Mucosa of stomach (tissue), 1 donor: Measurements from ENCODE around the gene JAKMIP2.

Experiments used
- H3K27me3 ChIP-seq: one replicate; pipeline ENCODE4 v1.7.0; 2013; ENCODE audit warnings: mild to moderate bottlenecking, low read length; ENCODE audit not compliant: control insufficient read depth, insufficient read depth
- H3K36me3 ChIP-seq: one replicate; pipeline ENCODE4 v1.7.0; 2013; ENCODE audit warnings: low read length; ENCODE audit not compliant: control insufficient read depth, insufficient read depth
- H3K4me1 ChIP-seq: one replicate; pipeline ENCODE4 v1.7.0; 2013; ENCODE audit warnings: mild to moderate bottlenecking, low read length; ENCODE audit not compliant: control insufficient read depth, insufficient read depth
- H3K4me3 ChIP-seq: one replicate; pipeline ENCODE4 v1.7.0; 2013; ENCODE audit warnings: low read length
- H3K9ac ChIP-seq: one replicate; pipeline ENCODE4 v1.7.0; 2013; ENCODE audit warnings: mild to moderate bottlenecking, low read length, moderate library complexity
- H3K9me3 ChIP-seq: one replicate; pipeline ENCODE4 v1.7.0; 2013; ENCODE audit warnings: mild to moderate bottlenecking, low read length, moderate library complexity; ENCODE audit not compliant: control insufficient read depth
- donor health status: Pancreatic carcinoma.

JAKMIP2 gene

GRCh38 chr5:147633173-147633572 is 149.4 kb downstream of the JAKMIP2 start:
- no peaks in the 10 kb centered on the region for H3K36me3 ChIP-seq
- no peak overlapping the region for H3K4me3 ChIP-seq
- H3K27me3 ChIP-seq = no peaks in the 10 kb centered on the region
- H3K9ac ChIP-seq = no peak overlapping the region
- no peaks in the 10 kb centered on the region for H3K4me1 ChIP-seq
- no peaks in the 10 kb centered on the region for H3K9me3 ChIP-seq

GRCh38 chr5:147631428-147632003 is 151.0 kb downstream of the JAKMIP2 start:
- H3K9ac ChIP-seq = no peak overlapping the region
- no peaks in the 10 kb centered on the region for H3K36me3 ChIP-seq
- H3K27me3 ChIP-seq = no peaks in the 10 kb centered on the region
- H3K4me1 ChIP-seq = peaks cover 7% of the 10 kb centered on the region
- no peak overlapping the region for H3K4me3 ChIP-seq
- no peaks in the 10 kb centered on the region for H3K9me3 ChIP-seq

- H3K9ac ChIP-seq = no peak overlapping the region
- no peaks in the 10 kb centered on the region for H3K9me3 ChIP-seq
- H3K4me1 ChIP-seq = peaks cover 13% of the 10 kb centered on the region
- no peaks in the 10 kb centered on the region for H3K27me3 ChIP-seq
- no peaks in the 10 kb centered on the region for H3K36me3 ChIP-seq
- no peak overlapping the region for H3K4me3 ChIP-seq
These were observed 153.3 kb downstream of the JAKMIP2 start for GRCh38 chr5:147629196-147629595.

- Histone ChIP-seq H3K36me3 (no peaks in the 10 kb centered on the region), H3K9ac (no peak overlapping the region), H3K27me3 (no peaks in the 10 kb centered on the region), H3K4me3 (no peak overlapping the region), H3K4me1 (peaks cover 13% of the 10 kb centered on the region), H3K9me3 (no peaks in the 10 kb centered on the region)
These were observed 154.3 kb downstream of the JAKMIP2 start for GRCh38 chr5:147628058-147628895.

GRCh38 chr5:147626464-147626863 is 156.1 kb downstream of the JAKMIP2 start:
- Histone ChIP-seq H3K27me3 (no peaks in the 10 kb centered on the region), H3K9me3 (no peaks in the 10 kb centered on the region), H3K36me3 (no peaks in the 10 kb centered on the region), H3K4me3 (no peak overlapping the region), H3K4me1 (peaks cover 13% of the 10 kb centered on the region), H3K9ac (no peak overlapping the region)

- H3K4me1 ChIP-seq = peaks cover under 1% of the 10 kb centered on the region
- H3K9ac ChIP-seq = no peak overlapping the region
- no peaks in the 10 kb centered on the region for H3K9me3 ChIP-seq
- H3K36me3 ChIP-seq = no peaks in the 10 kb centered on the region
- no peaks in the 10 kb centered on the region for H3K27me3 ChIP-seq
- H3K4me3 ChIP-seq = no peak overlapping the region
These were observed 161.5 kb downstream of the JAKMIP2 start for GRCh38 chr5:147621016-147621415.

- Histone ChIP-seq H3K4me1 (no peaks in the 10 kb centered on the region), H3K27me3 (no peaks in the 10 kb centered on the region), H3K9me3 (no peaks in the 10 kb centered on the region), H3K9ac (no peak overlapping the region), H3K4me3 (no peak overlapping the region), H3K36me3 (no peaks in the 10 kb centered on the region)
These were observed 163.1 kb downstream of the JAKMIP2 start for GRCh38 chr5:147619281-147619878.

- Histone ChIP-seq H3K4me1 (no peaks in the 10 kb centered on the region), H3K27me3 (no peaks in the 10 kb centered on the region), H3K36me3 (no peaks in the 10 kb centered on the region), H3K9ac (no peak overlapping the region), H3K4me3 (no peak overlapping the region), H3K9me3 (no peaks in the 10 kb centered on the region)
These were observed 164.7 kb downstream of the JAKMIP2 start for GRCh38 chr5:147617711-147618350.

- Histone ChIP-seq H3K4me1 (no peaks in the 10 kb centered on the region), H3K27me3 (no peaks in the 10 kb centered on the region), H3K4me3 (no peak overlapping the region), H3K36me3 (no peaks in the 10 kb centered on the region), H3K9me3 (no peaks in the 10 kb centered on the region), H3K9ac (no peak overlapping the region)
These were observed 165.3 kb downstream of the JAKMIP2 start for GRCh38 chr5:147617191-147617606.

GRCh38 chr5:147616421-147616820 is 166.1 kb downstream of the JAKMIP2 start:
- Histone ChIP-seq H3K4me3 (no peak overlapping the region), H3K27me3 (no peaks in the 10 kb centered on the region), H3K9ac (no peak overlapping the region), H3K9me3 (no peaks in the 10 kb centered on the region), H3K4me1 (no peaks in the 10 kb centered on the region), H3K36me3 (no peaks in the 10 kb centered on the region)

- Histone ChIP-seq H3K27me3 (no peaks in the 10 kb centered on the region), H3K9me3 (no peaks in the 10 kb centered on the region), H3K36me3 (no peaks in the 10 kb centered on the region), H3K9ac (no peak overlapping the region), H3K4me1 (no peaks in the 10 kb centered on the region), H3K4me3 (no peak overlapping the region)
These were observed 169.2 kb downstream of the JAKMIP2 start for GRCh38 chr5:147613359-147613758.

GRCh38 chr5:147611483-147611882 is 171.0 kb downstream of the JAKMIP2 start:
- Histone ChIP-seq H3K27me3 (no peaks in the 10 kb centered on the region), H3K4me3 (no peak overlapping the region), H3K9me3 (no peaks in the 10 kb centered on the region), H3K4me1 (no peaks in the 10 kb centered on the region), H3K9ac (no peak overlapping the region), H3K36me3 (no peaks in the 10 kb centered on the region)
